Femur (tissue), 1 donor: ENCODE measurements around the gene BSX.

ENCODE experiments used
- DNase-seq: peaks from one replicate; pipeline ENCODE4 v3.0.0-alpha.2; 2017

BSX gene

DNA sequence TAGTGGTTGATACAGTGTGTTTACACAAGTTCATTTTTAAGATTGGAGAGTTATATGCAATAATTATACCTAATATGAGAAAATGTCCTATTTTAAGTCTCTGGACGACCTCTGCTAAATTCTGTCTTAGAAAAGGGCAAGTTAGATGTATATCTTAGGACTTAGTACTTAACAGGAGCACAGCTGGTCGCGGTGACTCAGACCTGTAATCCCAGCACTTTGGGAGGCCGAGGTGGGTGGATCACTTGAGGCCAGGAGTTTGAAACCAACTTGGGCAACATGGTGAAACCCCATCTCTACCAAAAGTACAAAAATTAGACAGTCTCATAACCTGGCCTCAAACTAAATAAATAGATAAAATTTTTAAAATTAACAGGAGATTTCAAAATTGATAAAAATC, 27.2 kb downstream of the BSX start:
- DNase-seq, result no peak

- DNase-seq, result no peak
These were observed 30.4 kb downstream of the BSX start for GRCh38 chr11:122951211-122951610.

GRCh38 chr11:122938557-122938956, 43.1 kb downstream of the BSX start:
- no peak for DNase-seq

DNA sequence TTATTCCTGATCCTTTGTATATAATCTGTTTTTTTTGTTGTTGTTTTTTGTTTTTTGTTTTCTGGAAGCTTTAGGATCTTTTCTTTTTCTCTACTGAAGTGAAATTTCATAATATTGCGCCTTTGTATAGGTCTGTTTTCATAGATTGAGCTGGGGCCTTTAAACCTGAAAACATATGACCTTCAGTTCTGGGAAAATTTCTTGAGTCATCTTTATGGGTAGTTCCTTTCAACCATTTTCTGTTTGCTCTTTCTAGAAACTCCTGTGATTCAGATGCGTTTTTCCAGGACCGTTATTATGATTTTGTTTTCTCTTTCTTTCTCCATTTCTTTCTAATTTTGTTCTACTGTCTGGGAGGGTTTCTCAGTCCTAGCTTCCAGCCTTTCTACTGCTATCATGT, 43.7 kb downstream of the BSX start:
- DNase-seq, result no peak

DNA sequence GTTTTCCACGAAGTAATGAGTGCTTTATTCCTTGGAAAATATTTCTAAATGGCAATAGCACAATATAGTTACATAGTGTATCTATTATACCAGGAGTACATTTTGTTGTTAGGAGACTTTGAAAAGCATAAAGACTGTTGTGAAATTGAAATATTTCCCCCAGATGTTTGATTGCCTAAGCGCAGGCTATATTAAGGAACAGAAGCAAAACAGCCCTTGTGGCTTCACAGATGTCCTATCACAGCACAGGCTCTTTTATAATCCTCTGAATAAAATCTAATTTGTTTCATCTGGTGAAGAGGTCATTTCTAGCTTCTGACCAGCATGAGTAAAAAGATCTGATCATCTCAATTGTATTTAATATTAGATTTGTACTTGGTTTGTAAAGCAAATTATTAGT, 48.2 kb downstream of the BSX start:
- DNase-seq, result no peak

- DNase-seq, result no peak
These were observed 50.1 kb downstream of the BSX start for GRCh38 chr11:122931510-122931909.
